Stomach (tissue), 9 donors: Measurements from ENCODE around the gene PLEKHA6. TPM values are rescaled to one million over a fixed set of nuclear protein-coding genes. Genes with fewer than 3 reads are reported as not detected.

Source experiments
- DNase-seq, 2 donors: peaks; one replicate each; pipeline versions ENCODE4 v3.0.0 to v3.0.0-alpha.2; 2013 to 2019
- H3K27ac ChIP-seq, 5 donors: fragments of 200-600 bp in 4 of 5; sonication (generic) in 4 of 5; one replicate each; pipeline ENCODE4 v1.5.1; 2013 to 2019; ENCODE audit warnings: mild to moderate bottlenecking in 1 of 5, moderate library complexity in 1 of 5
- H3K27me3 ChIP-seq, 3 donors: fragments of 200-600 bp; sonication (generic); one replicate each; pipeline ENCODE4 v1.5.1; 2017 to 2019; ENCODE audit warnings: mixed run types in 1 of 3
- H3K36me3 ChIP-seq, 4 donors: fragments of 200-600 bp; sonication (generic); 1 replicate in 3 of 4; 2 replicates in 1 of 4; pipeline ENCODE4 v1.5.1; 2016 to 2019
- H3K4me1 ChIP-seq, 4 donors: fragments of 200-600 bp; sonication (generic); one replicate each; pipeline ENCODE4 v1.5.1; 2016 to 2019
- H3K4me3 ChIP-seq, 4 donors: fragments of 200-600 bp; sonication (generic) in 3 of 4; one replicate each; pipeline ENCODE4 v1.5.1; 2016 to 2019; ENCODE audit warnings: mild to moderate bottlenecking in 1 of 4
- H3K9me3 ChIP-seq, 4 donors: fragments of 200-600 bp; sonication (generic); one replicate each; pipeline ENCODE4 v1.5.1; 2016 to 2019
- EP300 ChIP-seq: sonication (generic); formaldehyde crosslinking; IDR thresholded peaks from one replicate; pipeline ENCODE4 v1.6.1; 2017; ENCODE audit warnings: antibody characterized with exemption
- POLR2A ChIP-seq, 4 donors: fragments of 450-650 bp; IDR thresholded peaks; one replicate each; pipeline ENCODE4 v1.6.1; 2016; ENCODE audit warnings: antibody characterized with exemption in 4 of 4, control low read depth in 2 of 4, mild to moderate bottlenecking in 1 of 4, moderate library complexity in 1 of 4
- POLR2AphosphoS5 ChIP-seq, 3 donors: sonication (generic); formaldehyde crosslinking; IDR thresholded peaks; one replicate each; pipeline ENCODE4 v1.6.1; 2016; ENCODE audit warnings: antibody characterized with exemption in 3 of 3
- WGBS, 5 donors: extraction: QIAGEN DNeasy Blood & Tissue Kit in 3 of 5; methylation state at CpG; one replicate each; pipeline versions ENCODE4 v1.1.5 to v1.1.7; 2013 to 2018; 5-methylcytosine and 5-hydroxymethylcytosine counted together
- intact Hi-C: fragments of 100-400 bp; cut with DNase I; formaldehyde crosslinking; loops from one replicate; pipeline ENCODE4 v1.15.1; 2023; ENCODE audit warnings: low total_unique reads
- polyA plus RNA-seq, 3 donors: library from polyadenylated mRNA; stranded (reverse); fragments of 200-250 nt; gene quantifications; one replicate each; pipeline ENCODE4 v1.2.3, GENCODE V29; 2013
- total RNA-seq, 5 donors: library from RNA; depleted of rRNA; stranded (reverse); fragments of >200 nt; gene quantifications; one replicate each; pipeline versions ENCODE4 v1.1.0 to v1.2.3, GENCODE V29; 2014 to 2016
- TF ChIP-seq, protein P1 (sequence below), 7 experiments: fragments of 450-650 bp in 4 of 7; fragments of 200-600 bp in 3 of 7; sonication (generic) in 3 of 7; IDR thresholded peaks; one replicate each; pipeline ENCODE4 v1.5.1; 2016 to 2019; ENCODE audit warnings: antibody characterized with exemption in 7 of 7, control low read depth in 2 of 7, mild to moderate bottlenecking in 1 of 7
- donor health status: healthy with polysubstance abuse.
- donor health status: Bipolar disorder and iron deficiency.
- donor health status: healthy.

The PLEKHA6 gene
- total and polyA plus RNA-seq, 8 donors = 6.4 to 97.9 (median 34.8) TPM

GRCh38 chr1:204203206-204203767 lies 156.4 kb downstream of the PLEKHA6 start:
- WGBS, 5 donors = 86 to 96% (median 92%) methylated on average over 5 of the region's 5 CpGs
- H3K4me1 ChIP-seq = peaks cover 4 to 20% (median 9%) of the 10 kb centered on the region in 4 donors
- TF ChIP-seq EP300 (no peak), POLR2AphosphoS5 (IDR thresholded peaks at IDR 0.05) (no peak), POLR2A (IDR thresholded peaks at IDR 0.05) (no peak)
- TF ChIP-seq, protein P1, sequence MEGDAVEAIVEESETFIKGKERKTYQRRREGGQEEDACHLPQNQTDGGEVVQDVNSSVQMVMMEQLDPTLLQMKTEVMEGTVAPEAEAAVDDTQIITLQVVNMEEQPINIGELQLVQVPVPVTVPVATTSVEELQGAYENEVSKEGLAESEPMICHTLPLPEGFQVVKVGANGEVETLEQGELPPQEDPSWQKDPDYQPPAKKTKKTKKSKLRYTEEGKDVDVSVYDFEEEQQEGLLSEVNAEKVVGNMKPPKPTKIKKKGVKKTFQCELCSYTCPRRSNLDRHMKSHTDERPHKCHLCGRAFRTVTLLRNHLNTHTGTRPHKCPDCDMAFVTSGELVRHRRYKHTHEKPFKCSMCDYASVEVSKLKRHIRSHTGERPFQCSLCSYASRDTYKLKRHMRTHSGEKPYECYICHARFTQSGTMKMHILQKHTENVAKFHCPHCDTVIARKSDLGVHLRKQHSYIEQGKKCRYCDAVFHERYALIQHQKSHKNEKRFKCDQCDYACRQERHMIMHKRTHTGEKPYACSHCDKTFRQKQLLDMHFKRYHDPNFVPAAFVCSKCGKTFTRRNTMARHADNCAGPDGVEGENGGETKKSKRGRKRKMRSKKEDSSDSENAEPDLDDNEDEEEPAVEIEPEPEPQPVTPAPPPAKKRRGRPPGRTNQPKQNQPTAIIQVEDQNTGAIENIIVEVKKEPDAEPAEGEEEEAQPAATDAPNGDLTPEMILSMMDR (IDR thresholded peaks at IDR 0.05) = no peak
- H3K9me3 ChIP-seq = no peaks in the 10 kb centered on the region
- H3K27me3 ChIP-seq = peaks cover 0 to 40% (median 0%) of the 10 kb centered on the region in 3 donors
- no peak overlapping the region for H3K27ac ChIP-seq
- H3K4me3 ChIP-seq = no peak overlapping the region
- H3K36me3 ChIP-seq = no peaks in the 10 kb centered on the region
- intact Hi-C loops = no loop called here
- no peak for DNase-seq

GRCh38 chr1:204202481-204202880 lies 157.2 kb downstream of the PLEKHA6 start:
- intact Hi-C loops = no loop called here
- peaks cover 0 to 43% (median 0%) of the 10 kb centered on the region in 3 donors for H3K27me3 ChIP-seq
- no peak for DNase-seq
- WGBS, 5 donors = 67 to 84% (median 77%) methylated on average over 4 of the region's 4 CpGs
- H3K27ac ChIP-seq = no peak overlapping the region
- no peaks in the 10 kb centered on the region for H3K36me3 ChIP-seq
- TF ChIP-seq POLR2AphosphoS5 (IDR thresholded peaks at IDR 0.05) = no peak
- TF ChIP-seq, protein P1 (IDR thresholded peaks at IDR 0.05) = no peak
- TF ChIP-seq POLR2A (IDR thresholded peaks at IDR 0.05) = no peak
- no peak for TF ChIP-seq EP300
- H3K4me3 ChIP-seq = no peak overlapping the region
- H3K4me1 ChIP-seq = peaks cover 4 to 14% (median 7%) of the 10 kb centered on the region in 4 donors
- H3K9me3 ChIP-seq = no peaks in the 10 kb centered on the region

GRCh38 chr1:204201348-204202040 lies 158.2 kb downstream of the PLEKHA6 start:
- Histone ChIP-seq H3K4me1 (peaks cover 0 to 6% (median 0%) of the 10 kb centered on the region in 4 donors), H3K27ac (no peak overlapping the region), H3K4me3 (no peak overlapping the region), H3K36me3 (no peaks in the 10 kb centered on the region), H3K9me3 (no peaks in the 10 kb centered on the region), H3K27me3 (peaks cover 0 to 53% (median 0%) of the 10 kb centered on the region in 3 donors)
- 86 to 91% (median 89%) methylated on average over 12 of the region's 12 CpGs for WGBS, 5 donors
- intact Hi-C loops = no loop called here
- no peak for DNase-seq
- no peak for TF ChIP-seq POLR2AphosphoS5 (IDR thresholded peaks at IDR 0.05)
- TF ChIP-seq, protein P1 (IDR thresholded peaks at IDR 0.05) = no peak

DNA sequence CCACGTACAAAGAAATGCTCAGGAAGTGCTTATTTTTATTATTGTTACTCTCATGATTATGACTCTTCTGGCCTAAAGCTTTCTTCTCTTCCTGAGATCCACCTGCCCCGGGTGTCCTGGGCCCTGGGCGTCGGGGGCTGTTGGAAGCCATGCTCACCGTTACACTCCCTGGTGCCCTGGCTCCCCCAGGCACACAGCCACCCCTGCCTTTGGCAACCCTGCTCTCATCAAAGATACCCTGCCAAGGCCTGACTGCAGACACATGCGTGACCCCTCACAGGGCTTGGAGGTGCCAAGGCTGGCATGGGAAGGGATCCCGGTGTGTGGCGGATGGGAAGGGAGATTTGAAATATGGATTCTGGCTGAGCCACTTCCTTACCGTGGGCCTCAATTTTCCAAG lies 160.2 kb downstream of the PLEKHA6 start:
- H3K36me3 ChIP-seq = no peaks in the 10 kb centered on the region
- peaks cover 3 to 6% (median 3%) of the 10 kb centered on the region in 4 donors for H3K4me1 ChIP-seq
- no peak overlapping the region for H3K27ac ChIP-seq
- DNase-seq = no peak
- H3K9me3 ChIP-seq = no peaks in the 10 kb centered on the region
- WGBS, 5 donors = 80 to 89% (median 88%) methylated on average over 9 of the region's 9 CpGs
- TF ChIP-seq EP300 (no peak), POLR2A (IDR thresholded peaks at IDR 0.05) (no peak)
- peaks cover 0 to 53% (median 0%) of the 10 kb centered on the region in 3 donors for H3K27me3 ChIP-seq
- no peak overlapping the region for H3K4me3 ChIP-seq
- intact Hi-C loops = no loop called here
